Fibroblast of villous mesenchyme (primary cell): ENCODE data around the gene MAGEC2. TPM values are rescaled to one million over a fixed set of nuclear protein-coding genes. Genes with fewer than 3 reads are reported as not detected.

Source experiments
- DNase-seq: peaks from one replicate; pipeline ENCODE4 v3.0.0-alpha.2; 2010; ENCODE audit warnings: low read depth
- H3K4me3 ChIP-seq: 2 replicates; pipeline ENCODE4 v1.5.1; 2011; ENCODE audit warnings: low read depth, mild to moderate bottlenecking, low read length
- total RNA-seq: library from RNA; depleted of rRNA; stranded (reverse); fragments of >200 nt; gene quantifications from 2 replicates; pipeline ENCODE4 v1.2.3, GENCODE V29; 2012
- TF ChIP-seq, protein P1 (sequence below): IDR thresholded peaks from 2 replicates; pipeline ENCODE4 v1.5.1; 2012; ENCODE audit warnings: low read depth, mild to moderate bottlenecking, low read length; ENCODE audit not compliant: insufficient read depth

Gene MAGEC2
- total RNA-seq, 1 donor: not detected

DNA sequence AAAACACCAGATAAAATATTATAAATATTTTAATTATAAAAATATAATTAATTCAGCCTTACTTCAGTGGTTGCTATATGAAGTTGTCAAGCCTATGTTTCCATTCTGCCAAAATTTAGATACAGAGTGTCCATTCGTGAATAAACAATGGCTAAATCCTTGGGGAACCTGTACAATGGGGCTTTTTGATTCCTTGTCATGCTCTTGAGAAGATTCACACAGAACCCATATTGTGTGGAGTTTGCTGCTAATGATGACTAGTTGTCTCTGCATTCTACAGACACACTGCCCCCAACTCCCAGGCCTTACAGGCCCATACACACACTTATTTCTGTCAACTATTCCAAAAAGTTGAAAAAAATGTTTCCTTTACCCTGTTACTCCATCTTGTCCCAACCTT lies 33.4 kb upstream of the MAGEC2 start:
- no peak for DNase-seq
- no peak overlapping the region for H3K4me3 ChIP-seq
- TF ChIP-seq, protein P1, sequence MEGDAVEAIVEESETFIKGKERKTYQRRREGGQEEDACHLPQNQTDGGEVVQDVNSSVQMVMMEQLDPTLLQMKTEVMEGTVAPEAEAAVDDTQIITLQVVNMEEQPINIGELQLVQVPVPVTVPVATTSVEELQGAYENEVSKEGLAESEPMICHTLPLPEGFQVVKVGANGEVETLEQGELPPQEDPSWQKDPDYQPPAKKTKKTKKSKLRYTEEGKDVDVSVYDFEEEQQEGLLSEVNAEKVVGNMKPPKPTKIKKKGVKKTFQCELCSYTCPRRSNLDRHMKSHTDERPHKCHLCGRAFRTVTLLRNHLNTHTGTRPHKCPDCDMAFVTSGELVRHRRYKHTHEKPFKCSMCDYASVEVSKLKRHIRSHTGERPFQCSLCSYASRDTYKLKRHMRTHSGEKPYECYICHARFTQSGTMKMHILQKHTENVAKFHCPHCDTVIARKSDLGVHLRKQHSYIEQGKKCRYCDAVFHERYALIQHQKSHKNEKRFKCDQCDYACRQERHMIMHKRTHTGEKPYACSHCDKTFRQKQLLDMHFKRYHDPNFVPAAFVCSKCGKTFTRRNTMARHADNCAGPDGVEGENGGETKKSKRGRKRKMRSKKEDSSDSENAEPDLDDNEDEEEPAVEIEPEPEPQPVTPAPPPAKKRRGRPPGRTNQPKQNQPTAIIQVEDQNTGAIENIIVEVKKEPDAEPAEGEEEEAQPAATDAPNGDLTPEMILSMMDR: no peak

DNA sequence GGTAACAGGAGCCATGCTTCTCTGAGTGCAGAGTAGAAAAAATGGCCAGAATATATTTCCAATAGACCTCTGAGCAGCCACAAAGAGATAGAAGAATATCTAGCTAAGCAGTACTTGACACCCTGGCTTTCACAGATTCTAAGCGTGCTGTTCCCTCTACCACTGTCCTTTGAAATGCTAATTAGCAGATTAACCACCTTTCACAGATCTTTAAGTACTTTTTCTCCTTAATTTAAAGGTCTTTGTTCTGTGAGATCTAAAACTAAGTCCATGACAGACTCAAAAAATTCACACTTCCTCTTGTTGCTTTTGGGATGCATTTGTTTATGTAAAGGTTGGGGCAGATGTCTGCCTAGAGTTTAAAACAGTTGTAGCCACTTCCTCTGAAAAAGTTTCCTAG lies 28.3 kb upstream of the MAGEC2 start:
- DNase-seq: no peak
- TF ChIP-seq, protein P1: no peak
- no peak overlapping the region for H3K4me3 ChIP-seq

DNA sequence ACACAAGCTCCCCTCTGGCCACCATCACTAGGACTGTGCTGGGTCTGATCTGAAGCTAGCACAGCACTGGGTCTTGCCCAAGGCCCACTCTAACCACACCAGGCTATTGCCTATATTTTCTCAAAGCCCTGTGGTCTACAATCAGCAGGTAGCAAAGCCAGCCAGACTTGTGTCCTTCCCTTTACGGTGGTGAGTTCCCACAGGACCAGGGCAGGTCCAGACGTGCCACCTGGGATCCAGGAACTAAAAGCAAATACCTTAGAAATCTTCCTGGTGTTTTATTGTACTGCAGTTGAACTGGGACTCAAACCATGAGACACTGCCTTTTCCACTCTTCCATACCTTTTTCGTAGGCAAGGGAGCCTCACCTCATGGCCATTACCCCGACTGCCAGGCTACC lies 9.0 kb upstream of the MAGEC2 start:
- TF ChIP-seq, protein P1: no peak
- H3K4me3 ChIP-seq: no peak overlapping the region
- no peak for DNase-seq

GRCh38 chrX:142201113-142201512 lies 4.0 kb downstream of the MAGEC2 start:
- DNase-seq: no peak
- H3K4me3 ChIP-seq: no peak overlapping the region
- TF ChIP-seq, protein P1: no peak

DNA sequence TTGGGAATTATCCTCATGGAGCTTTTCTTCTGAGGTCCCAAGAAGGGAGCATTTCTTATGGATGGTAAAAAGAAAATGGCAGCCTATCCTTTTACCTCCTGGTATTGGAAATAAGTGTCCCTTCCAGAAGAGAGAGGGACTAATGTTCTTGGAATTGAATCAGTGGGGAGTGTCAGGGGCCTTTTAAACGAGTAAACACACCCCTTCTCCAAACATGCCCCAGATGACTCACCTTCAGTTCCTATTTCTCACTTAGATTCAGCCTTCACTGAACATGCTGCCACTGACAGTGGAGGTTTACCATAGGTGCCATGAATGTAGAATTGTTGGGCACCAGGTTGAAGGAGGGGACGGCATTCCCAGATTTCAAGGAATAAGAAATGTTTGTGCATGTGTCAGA lies 19.0 kb downstream of the MAGEC2 start:
- no peak for DNase-seq
- no peak overlapping the region for H3K4me3 ChIP-seq
- TF ChIP-seq, protein P1: no peak

DNA sequence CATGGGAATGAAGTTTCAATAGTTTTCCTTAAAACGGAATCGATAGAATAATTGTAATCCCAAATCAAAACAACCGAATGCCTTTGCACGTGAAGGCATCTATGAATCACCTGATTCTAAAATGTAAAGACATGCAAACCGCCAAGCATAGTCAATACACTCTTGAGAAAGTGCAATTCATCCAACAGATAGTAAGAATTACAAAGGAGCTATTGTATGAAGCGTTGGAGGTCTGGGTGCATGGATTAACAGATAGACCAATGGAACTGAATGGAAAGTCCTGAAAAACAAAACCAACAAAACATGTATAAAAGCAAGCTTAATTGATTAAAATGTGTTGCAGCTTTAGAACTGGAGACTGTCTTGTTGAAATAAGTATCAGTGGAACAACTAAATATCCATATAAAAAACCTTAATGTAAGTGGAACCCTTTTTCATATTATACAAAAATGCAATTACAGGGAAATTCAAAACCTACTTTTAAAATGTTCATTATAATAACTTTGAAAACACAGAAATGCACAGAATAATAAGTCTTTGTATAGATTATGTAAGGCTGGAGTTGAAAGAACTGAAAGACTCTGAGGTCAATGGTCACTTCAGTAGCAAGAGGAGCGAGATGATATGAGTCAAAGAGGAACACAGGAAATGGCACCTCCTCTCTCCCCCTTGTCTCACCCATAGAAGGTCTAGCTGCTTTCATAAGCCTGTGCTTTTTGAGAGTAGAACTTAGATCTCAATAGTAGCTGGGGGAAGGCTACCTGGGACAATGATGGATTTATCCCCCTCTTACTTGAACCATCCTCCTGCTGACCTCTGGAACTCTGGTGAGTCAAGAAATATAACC lies 20.1 kb downstream of the MAGEC2 start:
- H3K4me3 ChIP-seq: no peak overlapping the region
- DNase-seq: no peak
- TF ChIP-seq, protein P1: no peak

DNA sequence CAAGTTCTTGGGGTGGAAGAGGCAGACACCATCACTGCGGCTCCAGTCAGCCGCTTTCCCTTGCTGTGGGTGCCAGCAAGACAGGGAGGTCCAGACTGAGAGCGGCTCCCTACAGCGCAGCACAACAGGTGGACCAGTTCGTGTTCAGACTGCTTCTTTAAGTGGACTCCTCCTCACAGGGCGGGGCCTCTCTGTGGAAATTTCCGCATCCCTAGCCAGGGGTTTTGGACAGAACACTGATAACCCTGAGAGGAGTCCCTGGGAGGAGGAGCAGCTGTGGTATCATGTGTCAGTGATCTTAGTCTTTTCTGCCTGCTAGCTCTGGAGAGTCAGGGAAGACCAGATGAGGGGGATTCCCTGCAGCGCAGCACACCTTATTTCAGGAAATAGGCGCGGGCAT lies 48.5 kb downstream of the MAGEC2 start:
- TF ChIP-seq, protein P1: no peak
- DNase-seq: no peak
- no peak overlapping the region for H3K4me3 ChIP-seq
